HL-60/S4 treated with phorbol 12-myristate 13-acetate at 8.2 ng/mL for 4 days and 3 days (cell line): ENCODE data around the gene PID1.
"Not testable (repeated sequence)": the region's sequence is repeated elsewhere in the genome, so short reads cannot be mapped to it uniquely, and the experiment has no call there.

Experiments used
- in situ Hi-C: fragments of 300-500 bp; cut with MboI; formaldehyde crosslinking; loops from 2 replicates; pipeline ENCODE4 v1.15.0; 2022; ENCODE audit warnings: low sequenced_read_pairs

The PID1 gene

DNA sequence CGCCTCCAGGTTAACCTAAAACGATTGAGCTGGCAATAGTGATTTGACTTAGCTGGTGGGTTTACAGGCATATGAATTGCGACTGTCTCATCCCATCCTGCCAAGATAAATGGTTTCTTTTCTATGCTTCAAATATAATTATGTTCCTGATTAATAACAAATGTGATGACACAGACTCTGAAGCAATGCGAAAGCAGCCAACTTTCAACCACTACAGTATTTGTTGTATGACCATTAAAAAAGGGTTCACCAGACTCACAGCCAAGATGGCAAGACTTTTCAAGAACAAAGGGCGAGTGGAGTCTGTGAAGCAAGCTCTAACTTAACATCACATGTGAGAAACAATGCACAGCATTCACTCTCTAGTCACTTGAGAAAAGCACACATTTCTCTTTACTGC is 186.6 kb downstream of the PID1 start:
- in situ Hi-C loops = no loop called here

DNA sequence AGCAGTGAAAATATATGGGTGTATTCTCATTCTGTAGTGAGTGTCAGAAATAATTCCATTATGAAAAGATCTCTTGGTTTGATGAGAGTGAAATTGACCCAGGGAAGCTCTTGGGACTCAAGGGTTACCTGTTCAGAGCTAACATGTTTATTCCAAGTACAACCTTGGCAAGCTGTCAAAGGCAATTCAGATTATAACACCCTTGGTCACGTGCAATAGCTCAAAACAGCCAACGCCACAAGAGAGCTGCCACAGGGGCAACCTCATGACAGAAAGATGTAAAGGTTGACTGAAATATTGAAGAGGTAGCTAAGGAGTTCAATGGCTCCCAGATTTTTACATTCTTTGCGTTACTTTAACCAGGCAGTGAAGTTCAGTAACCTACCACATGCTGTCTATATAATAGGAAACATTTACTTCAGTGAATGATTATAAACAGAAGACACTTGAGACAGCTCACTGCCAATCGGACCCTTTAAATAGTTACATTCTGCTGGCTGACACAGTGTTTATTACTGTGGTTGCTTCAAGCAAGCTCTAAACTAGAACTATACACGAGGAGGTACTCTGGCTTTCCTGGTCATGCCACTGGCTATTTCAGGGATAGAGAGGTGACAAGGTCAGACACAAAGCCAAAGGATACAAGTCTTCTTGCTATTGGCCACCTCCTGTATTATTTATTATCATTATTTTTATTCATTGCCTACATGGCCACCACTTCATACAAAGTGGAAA is 187.3 kb downstream of the PID1 start:
- in situ Hi-C loops = no loop called here

DNA sequence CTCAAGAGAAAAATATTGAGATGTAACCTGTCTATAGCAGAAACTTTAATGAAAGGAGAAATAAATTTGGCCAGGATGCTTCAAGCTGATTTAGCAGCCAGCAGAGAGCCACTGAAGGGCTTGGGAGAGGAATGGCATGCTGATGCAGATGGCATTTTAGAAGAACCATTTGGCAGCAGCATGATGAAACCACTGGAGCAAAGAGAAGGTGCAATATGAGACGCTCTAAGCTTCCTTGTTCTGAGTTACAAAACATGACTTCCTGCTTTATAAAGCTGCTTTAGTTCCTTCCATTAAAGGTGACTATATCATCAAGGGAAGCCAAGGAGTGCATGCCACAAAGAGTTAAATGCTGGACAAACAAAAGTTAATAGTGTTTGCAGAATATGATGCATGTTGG is 189.7 kb downstream of the PID1 start:
- in situ Hi-C loops = no loop called here

DNA sequence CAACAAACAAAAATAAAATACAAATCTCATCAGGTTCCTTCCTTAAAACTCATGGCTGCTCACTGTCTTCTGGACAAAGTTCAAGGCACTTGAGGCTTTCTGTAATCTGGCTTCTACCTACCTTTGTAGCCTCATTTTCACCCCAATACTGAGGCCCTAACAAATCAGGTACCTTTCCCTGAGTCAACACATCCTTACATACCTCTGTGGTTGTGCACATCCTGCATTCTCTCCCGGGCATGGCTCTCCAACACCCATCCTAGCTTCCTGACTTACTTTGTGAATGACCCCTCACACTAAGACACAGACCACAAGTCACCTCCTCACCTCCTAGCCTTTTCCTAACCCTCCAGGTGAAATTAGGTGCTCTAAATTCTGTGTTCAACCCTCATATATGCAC is 190.9 kb downstream of the PID1 start:
- in situ Hi-C loops = no loop called here

- in situ Hi-C loops = not testable (repeated sequence)
Observed at GRCh38 chr2:229076886-229077285, 194.2 kb downstream of the PID1 start.

DNA sequence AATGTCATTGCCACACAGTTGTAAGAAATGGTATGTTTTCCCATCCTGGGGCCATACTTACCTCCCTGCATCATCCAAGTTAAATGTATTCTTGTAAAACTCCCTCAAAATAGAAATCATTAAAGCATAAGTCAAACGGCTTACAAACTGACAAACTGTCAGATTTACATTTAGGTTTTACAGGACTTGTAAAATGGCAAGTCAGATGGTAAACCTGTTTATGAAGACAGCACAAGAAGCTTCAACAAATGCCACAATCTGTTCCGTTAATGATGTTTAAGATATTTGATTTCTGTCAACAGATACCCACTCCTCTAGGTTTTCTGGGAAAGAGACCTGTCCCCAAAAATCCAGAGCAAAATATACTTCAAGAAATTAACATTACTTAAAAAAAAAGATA is 197.2 kb downstream of the PID1 start:
- in situ Hi-C loops = no loop called here

- in situ Hi-C loops = no loop called here
Observed at GRCh38 chr2:229071292-229071976, 199.7 kb downstream of the PID1 start.

- in situ Hi-C loops = no loop called here
Observed at GRCh38 chr2:229066121-229066715, 204.9 kb downstream of the PID1 start.

DNA sequence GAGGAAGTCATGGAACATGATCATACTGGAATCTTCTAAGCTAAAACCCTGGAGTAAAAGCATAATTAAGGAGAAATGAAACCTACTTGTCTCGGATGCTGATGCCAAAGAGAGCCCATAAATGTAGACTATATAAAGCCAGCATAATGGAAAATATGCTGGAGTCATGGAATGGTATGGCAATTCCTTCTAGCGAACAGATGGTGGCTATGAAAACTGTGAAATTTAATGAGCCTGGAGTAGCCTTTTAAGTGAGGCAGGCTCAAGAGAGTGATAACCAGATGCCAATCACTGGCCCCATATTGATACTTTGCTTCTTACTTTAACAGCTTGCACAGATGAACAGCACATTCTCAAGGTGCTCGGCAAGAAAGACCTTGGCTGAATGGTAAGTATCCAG is 206.3 kb downstream of the PID1 start:
- in situ Hi-C loops = no loop called here

DNA sequence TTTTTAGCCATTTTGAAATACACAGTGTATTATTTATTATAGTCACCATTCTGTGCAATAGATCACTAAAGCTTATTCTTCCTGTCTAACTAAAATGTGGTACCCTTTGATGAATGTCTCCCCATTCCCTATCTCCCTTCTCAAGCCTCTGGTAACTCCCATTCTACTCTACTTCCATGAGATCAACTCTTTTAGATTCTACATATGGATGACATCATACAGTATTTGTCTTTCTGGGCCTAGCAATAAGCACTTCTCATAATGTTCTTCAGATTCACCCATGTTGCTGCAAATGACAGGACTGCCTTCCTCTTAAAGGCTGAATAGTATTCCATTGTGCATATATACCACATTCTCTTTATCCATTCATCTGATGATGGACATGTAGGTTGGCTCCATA is 210.9 kb downstream of the PID1 start:
- in situ Hi-C loops = no loop called here

DNA sequence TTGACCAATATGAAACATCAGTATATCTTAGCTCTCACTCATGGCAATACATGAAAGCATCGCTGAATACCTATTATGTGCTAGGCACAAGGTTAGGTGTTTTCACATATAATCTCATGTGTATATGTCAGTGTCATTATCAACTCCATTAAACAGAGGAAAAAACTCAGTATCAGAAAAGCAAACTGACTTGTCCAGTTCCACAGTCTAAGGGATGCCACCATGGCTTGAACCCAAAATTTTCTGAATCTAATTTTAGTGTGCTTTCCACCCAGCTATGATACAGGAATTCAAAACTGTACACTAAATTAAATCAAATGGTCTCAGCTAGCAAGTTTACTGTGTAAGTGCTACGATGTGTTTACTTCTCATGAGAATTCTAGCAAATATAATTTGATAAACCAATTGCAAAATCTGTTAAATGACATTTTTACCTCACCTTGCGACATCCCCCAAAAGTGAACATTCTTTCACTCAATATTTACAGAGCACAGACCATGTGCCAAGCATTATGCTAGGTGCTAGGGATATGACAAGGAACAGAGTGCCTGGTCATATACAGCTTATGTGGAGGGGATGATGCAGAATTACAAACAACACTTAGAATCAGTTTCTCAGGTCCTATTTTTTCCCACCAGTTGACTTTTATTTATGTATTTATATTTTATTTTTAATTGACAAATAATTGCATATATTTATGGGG is 211.6 kb downstream of the PID1 start:
- in situ Hi-C loops = no loop called here

- in situ Hi-C loops = no loop called here
Observed at GRCh38 chr2:229057976-229058553, 213.0 kb downstream of the PID1 start.

- in situ Hi-C loops = no loop called here
Observed at GRCh38 chr2:229054311-229054710, 216.8 kb downstream of the PID1 start.

GRCh38 chr2:229051798-229052197 is 219.3 kb downstream of the PID1 start:
- in situ Hi-C loops = no loop called here

DNA sequence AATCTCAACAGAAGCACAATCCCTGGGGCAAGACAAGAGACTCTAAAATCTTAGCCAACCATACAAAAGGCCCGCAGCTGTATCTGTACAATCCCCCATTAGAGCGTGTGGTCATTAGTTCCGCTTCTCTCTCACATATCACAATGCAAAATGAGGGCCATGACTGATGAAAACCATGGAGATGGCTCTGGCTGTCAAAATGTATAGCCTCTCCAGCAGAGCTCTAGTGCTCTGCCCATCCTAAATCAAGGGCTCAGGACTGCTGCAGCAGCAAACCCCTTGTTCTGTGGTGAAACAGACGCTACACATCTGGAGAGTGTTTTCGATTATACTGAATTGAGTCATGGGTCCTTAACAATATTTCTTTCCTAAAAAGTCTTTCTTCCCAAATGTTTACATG is 221.0 kb downstream of the PID1 start:
- in situ Hi-C loops = no loop called here

- in situ Hi-C loops = no loop called here
Observed at GRCh38 chr2:229048134-229048533, 223.0 kb downstream of the PID1 start.

DNA sequence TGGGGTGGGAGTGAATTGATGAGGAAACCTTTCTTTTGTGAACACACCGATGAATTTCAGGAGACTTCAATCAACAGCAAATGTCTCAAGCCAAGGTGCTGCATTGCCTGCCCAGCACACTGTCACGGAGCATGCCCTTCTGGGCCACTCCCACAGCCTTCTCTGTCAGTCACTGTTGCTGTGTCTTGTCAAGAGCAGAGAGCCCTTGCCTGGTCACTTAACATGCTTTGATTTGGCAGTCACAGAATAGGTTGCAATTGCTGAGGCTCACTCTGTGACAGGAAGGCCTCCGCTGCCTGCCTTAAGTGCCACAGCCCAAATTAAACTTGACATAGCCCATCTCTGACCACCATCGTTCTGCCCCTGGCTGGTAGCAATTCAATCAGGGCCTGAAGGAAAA is 225.4 kb downstream of the PID1 start:
- in situ Hi-C loops = no loop called here

DNA sequence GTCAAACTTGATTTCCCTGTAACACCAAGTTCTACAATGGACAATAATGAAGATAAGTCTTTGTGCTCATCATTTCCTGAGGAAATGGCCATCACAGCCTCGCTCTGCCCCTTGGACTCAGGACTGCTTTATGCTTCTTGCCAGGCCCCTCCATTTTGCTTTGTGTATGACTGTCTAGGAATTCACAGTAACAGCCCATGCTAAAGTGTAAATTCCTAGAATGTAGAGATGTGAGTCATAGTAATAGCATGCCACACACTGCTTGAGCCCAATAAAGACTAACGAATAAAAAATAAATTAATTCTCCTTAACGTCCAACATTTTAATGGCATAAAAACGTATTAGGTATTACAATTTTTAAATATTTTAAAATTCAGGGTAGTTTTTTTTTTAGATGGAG is 226.5 kb downstream of the PID1 start:
- in situ Hi-C loops = no loop called here

GRCh38 chr2:229043681-229044080 is 227.4 kb downstream of the PID1 start:
- in situ Hi-C loops = no loop called here

GRCh38 chr2:229042349-229042748 is 228.7 kb downstream of the PID1 start:
- in situ Hi-C loops = no loop called here

DNA sequence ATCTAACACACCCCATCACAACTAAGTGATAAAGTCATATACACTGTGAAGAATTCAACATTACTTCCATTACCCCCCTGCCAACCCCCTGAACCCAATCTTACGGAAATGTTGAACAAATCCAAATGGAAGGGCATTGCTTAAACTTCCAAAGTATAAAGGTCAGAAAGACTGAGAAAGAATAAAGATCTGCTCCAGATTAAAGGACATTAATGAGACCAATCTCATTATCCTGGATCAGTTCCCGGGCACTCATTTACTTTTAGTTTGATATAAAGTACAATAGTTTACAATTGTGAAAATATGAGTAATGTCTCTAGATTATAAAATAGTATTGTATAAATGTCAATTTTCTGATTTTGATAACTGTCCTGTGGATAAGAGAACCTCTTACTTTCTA is 229.4 kb downstream of the PID1 start:
- in situ Hi-C loops = no loop called here
